HEK293T (cell line): Measurements from ENCODE around the gene CDH16.

Source experiments
- ARNT ChIP-seq: fragments of 450-650 bp; IDR thresholded peaks from 2 replicates; pipeline ENCODE4 v1.6.1; 2017; ENCODE audit warnings: mild to moderate bottlenecking
- CTBP1 ChIP-seq: fragments of 450-650 bp; IDR thresholded peaks from 2 replicates; pipeline ENCODE4 v1.6.1; 2016; ENCODE audit warnings: borderline replicate concordance
- ELF4 ChIP-seq: fragments of 450-650 bp; IDR thresholded peaks from 2 replicates; pipeline ENCODE4 v1.6.1; 2017; ENCODE audit warnings: antibody characterized with exemption
- FOXA1 ChIP-seq: fragments of 450-650 bp; IDR thresholded peaks from 2 replicates; pipeline ENCODE4 v1.6.1; 2016; ENCODE audit warnings: mild to moderate bottlenecking
- FOXK2 ChIP-seq: fragments of 450-650 bp; IDR thresholded peaks from 2 replicates; pipeline ENCODE4 v1.6.1; 2016; ENCODE audit warnings: mild to moderate bottlenecking
- FOXM1 ChIP-seq: fragments of 450-650 bp; IDR thresholded peaks from 2 replicates; pipeline ENCODE4 v1.6.1; 2017; ENCODE audit warnings: mild to moderate bottlenecking, borderline replicate concordance
- HDGF ChIP-seq: fragments of 450-650 bp; IDR thresholded peaks from 2 replicates; pipeline ENCODE4 v1.6.1; 2017; ENCODE audit warnings: antibody characterized with exemption, borderline replicate concordance
- L3MBTL2 ChIP-seq: fragments of 450-650 bp; conservative IDR thresholded peaks from 2 replicates; pipeline ENCODE4 v1.6.1; 2016; ENCODE audit warnings: mild to moderate bottlenecking
- LEF1 ChIP-seq: fragments of 450-650 bp; IDR thresholded peaks from 2 replicates; pipeline ENCODE4 v1.6.1; 2017; ENCODE audit warnings: mild to moderate bottlenecking, borderline replicate concordance
- NFRKB ChIP-seq: fragments of 450-650 bp; IDR thresholded peaks from 2 replicates; pipeline ENCODE4 v1.6.1; 2016; ENCODE audit warnings: mild to moderate bottlenecking, moderate library complexity
- SP1 ChIP-seq: fragments of 450-650 bp; IDR thresholded peaks from 2 replicates; pipeline ENCODE4 v1.6.1; 2017
- TARDBP ChIP-seq: fragments of 450-650 bp; IDR thresholded peaks from 2 replicates; pipeline ENCODE4 v1.6.1; 2016
- TF ChIP-seq, protein P1 (sequence below): fragments of 450-650 bp; IDR thresholded peaks from 2 replicates; pipeline ENCODE4 v1.6.1; 2016

DNA sequence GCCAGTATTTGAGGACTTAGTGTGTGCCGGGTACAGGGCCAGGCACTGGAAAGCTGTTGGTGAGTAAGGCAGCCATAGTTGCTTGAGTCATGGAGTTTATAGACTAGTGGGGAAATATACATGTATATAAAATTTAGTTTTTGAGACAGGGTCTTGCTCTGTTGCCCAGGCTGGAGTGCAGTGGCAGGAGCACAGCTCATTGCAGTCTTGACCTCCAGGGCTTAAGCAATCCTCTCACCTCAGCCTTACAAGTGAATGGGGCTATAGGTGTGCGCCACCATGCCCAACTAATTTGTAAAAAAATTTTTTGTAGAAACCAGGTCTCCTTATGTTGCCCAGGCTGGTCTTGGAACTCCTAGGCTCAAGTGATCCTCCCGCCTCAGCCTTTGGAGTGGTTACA lies 36.0 kb downstream of the CDH16 start:
- TF ChIP-seq FOXA1 (no peak), FOXM1 (no peak), NFRKB (no peak), CTBP1 (no peak), SP1 (no peak), ARNT (no peak), TARDBP (no peak), FOXK2 (no peak), HDGF (no peak), ELF4 (no peak), LEF1 (no peak), L3MBTL2 (no peak)
- TF ChIP-seq, protein P1, sequence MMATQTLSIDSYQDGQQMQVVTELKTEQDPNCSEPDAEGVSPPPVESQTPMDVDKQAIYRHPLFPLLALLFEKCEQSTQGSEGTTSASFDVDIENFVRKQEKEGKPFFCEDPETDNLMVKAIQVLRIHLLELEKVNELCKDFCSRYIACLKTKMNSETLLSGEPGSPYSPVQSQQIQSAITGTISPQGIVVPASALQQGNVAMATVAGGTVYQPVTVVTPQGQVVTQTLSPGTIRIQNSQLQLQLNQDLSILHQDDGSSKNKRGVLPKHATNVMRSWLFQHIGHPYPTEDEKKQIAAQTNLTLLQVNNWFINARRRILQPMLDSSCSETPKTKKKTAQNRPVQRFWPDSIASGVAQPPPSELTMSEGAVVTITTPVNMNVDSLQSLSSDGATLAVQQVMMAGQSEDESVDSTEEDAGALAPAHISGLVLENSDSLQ: no peak
